Measurements from ENCODE around the gene CDH4.

CDH4 gene

DNA sequence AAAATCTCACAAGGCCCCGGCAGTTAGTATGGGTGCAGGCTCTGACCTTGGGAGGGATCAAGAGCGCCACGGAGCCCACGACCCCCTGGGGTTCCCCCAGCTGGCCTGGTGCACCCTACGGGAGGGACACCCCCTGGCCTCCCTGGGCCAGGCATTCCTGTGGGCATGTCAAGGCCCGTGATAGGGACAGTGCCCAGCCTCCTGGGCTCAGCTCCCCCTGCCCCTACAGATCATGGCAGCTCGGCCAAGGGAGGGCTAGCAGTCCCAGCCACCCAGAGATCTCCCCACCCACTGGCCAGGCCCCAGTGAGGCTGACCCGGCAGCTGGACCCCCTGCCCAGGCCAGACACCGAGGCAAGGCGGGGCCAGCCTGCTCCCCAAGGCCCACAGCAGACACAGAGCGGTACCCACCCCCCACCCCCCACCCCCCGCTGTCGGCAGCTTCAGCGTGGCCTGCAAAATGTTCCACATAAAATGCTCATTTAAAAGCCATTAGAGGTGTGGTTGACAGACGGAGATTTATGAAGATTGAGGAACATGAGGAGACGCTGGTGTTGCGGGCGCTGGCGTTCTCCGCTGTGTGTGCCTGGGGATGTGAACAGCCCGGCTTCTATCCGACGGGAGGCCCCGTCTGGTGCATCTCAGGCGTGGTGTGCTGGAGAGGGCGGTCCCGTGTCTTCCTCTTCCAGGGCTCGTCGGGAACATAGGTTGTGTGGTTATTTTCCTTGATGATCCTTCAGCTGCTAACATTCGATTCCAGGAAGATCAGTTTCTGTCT, 625.1 kb downstream of the CDH4 start:
- CTCF ChIA-PET: interaction anchor here (0.6 to 2.9 kb wide), 2 partner anchors 10 to 639 kb away, joined by 3 to 15 read pairs; no protein-coding TSS in a partner anchor
- H3K27ac ChIP-seq: no peak overlapping the region
- POLR2A ChIA-PET (ENCODE audit: low non-redundant PET): no interaction called here
- no peak for DNase-seq (ENCODE audit: low spot score)
- TF ChIP-seq, protein P1, sequence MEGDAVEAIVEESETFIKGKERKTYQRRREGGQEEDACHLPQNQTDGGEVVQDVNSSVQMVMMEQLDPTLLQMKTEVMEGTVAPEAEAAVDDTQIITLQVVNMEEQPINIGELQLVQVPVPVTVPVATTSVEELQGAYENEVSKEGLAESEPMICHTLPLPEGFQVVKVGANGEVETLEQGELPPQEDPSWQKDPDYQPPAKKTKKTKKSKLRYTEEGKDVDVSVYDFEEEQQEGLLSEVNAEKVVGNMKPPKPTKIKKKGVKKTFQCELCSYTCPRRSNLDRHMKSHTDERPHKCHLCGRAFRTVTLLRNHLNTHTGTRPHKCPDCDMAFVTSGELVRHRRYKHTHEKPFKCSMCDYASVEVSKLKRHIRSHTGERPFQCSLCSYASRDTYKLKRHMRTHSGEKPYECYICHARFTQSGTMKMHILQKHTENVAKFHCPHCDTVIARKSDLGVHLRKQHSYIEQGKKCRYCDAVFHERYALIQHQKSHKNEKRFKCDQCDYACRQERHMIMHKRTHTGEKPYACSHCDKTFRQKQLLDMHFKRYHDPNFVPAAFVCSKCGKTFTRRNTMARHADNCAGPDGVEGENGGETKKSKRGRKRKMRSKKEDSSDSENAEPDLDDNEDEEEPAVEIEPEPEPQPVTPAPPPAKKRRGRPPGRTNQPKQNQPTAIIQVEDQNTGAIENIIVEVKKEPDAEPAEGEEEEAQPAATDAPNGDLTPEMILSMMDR (conservative IDR thresholded peaks at IDR 0.05; ENCODE audit: low read depth): no peak

DNA sequence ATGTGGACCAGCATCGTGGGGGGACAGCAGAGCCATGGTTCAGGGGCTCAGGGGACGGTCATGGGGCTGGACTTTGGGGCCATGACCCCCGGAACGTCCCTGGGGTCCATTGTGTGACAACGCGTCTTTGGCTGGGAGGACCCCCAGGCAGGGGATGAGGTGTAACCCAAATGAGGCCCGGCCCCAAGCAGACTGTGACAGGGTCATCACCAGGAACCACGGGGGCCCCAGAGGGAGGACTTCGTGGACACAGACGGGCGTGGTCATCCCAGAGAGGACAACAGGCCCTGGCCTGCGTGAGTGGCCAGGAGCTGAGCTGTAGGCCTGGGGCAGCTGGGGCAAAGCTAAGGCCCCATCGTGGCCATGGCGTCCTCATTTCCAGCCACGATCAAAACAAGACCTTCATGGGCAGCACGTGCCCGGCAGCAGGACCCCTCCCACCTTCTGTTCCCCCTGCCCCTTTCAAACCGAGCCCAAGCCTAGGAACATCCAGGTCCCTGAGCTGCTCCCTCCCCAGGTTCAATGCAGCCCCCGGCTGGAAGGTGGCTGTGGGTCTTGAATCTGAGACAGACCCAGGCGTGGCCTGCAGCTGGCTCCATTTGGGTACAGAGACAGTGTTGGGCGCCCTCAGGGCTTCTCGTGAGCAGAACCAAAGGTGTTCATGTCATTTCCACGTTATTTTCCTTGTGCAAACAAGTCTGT, 625.9 kb downstream of the CDH4 start:
- no peak for DNase-seq (ENCODE audit: low spot score)
- CTCF ChIA-PET: interaction anchor here (1.3 to 2.9 kb wide), 2 partner anchors 9 to 18 kb away, joined by 4 to 15 read pairs; no protein-coding TSS in a partner anchor
- POLR2A ChIA-PET (ENCODE audit: low non-redundant PET): no interaction called here
- no peak overlapping the region for H3K27ac ChIP-seq
- TF ChIP-seq, protein P1 (conservative IDR thresholded peaks at IDR 0.05; ENCODE audit: low read depth): no peak

DNA sequence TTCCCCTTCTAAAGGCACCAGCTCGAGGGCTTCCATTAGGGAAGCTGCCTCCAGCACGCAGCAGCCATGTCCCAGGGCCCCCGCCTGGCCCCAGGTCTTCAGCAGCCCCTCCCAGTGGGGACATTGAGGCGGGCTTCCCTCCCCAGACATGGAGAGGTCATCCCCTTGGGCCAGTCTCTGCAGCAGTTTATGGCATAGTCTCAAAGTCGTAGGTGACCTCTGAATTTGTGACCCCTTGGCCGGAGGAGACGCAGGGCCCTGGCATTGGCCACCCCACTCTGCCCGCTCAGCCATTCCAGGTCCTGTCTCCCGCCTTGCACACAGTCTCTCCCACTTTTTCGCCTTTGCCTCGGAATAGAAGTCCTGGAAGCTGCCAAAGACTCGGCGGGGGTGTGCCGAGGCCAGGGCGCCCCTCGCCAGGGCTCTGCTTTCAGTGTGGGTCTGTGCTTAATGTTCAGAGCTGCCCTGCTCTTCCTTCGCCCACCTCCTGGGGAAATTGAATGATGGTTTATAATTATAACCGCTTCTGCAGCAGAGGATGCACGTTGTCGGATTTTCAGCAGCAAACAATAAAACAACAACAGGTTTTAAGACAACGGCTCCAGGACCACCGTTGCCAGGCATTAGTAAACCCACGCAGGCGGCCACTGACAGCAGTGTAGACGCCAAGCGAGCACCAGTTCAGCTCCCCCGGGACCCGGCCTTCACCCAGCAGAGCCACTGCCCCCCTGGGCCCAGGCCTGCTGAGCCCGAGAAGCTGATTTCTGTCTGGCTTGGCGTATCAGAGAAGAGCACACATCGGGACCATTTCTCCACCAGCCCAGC, 626.6 kb downstream of the CDH4 start:
- H3K27ac ChIP-seq: no peak overlapping the region
- DNase-seq (ENCODE audit: low spot score): no peak
- TF ChIP-seq, protein P1 (conservative IDR thresholded peaks at IDR 0.05; ENCODE audit: low read depth): no peak
- ChIA-PET POLR2A (ENCODE audit: low non-redundant PET) (no interaction called here), CTCF (interaction anchor here (0.7 to 2.9 kb wide), 3 partner anchors 8 to 17 kb away, joined by 3 to 15 read pairs (median 4); no protein-coding TSS in a partner anchor)

DNA sequence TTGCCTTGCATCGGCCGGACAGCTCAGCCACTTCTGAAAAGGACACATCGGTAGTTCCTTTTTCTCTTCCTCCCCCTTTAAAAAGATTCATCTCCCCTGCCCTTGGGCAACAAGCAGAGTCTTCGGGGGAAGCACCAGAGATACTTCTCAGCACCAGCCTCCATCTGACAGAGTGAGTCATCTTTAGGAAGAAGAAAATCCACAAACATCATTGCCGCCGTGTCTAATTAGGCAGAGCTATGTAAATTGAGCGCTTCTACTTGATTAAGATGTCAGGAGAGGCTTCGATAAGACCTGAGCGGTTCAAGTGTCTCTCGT, 627.2 kb downstream of the CDH4 start:
- POLR2A ChIA-PET (ENCODE audit: low non-redundant PET): no interaction called here
- no peak for DNase-seq (ENCODE audit: low spot score)
- H3K27ac ChIP-seq: no peak overlapping the region
- CTCF ChIA-PET: interaction anchor here (0.7 kb wide), 1 partner anchor 8 kb away, joined by 3 read pairs; no protein-coding TSS in a partner anchor
- TF ChIP-seq, protein P1 (conservative IDR thresholded peaks at IDR 0.05; ENCODE audit: low read depth): no peak

DNA sequence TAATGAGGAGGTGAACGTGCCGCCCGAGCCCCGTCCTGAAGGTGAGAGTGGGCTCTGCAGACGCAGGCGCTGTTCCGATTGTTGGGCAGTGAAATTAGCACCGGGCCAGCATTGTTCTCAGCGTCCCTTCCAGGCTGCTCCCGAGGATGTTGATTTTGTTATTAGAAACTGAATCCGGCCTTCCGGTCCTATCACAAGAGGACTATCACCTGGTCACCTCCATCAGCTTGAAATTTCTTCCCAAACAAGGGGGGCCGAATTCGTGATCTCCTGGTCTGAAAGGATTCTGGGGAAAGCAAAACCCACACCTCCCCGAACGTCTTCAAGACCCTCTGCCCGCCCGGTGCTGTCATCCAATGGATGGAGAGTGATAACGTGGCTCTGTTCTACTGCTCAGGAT, 627.6 kb downstream of the CDH4 start:
- DNase-seq (ENCODE audit: low spot score): no peak
- CTCF ChIA-PET: no interaction called here
- TF ChIP-seq, protein P1 (conservative IDR thresholded peaks at IDR 0.05; ENCODE audit: low read depth): no peak
- H3K27ac ChIP-seq: no peak overlapping the region
- POLR2A ChIA-PET (ENCODE audit: low non-redundant PET): no interaction called here

DNA sequence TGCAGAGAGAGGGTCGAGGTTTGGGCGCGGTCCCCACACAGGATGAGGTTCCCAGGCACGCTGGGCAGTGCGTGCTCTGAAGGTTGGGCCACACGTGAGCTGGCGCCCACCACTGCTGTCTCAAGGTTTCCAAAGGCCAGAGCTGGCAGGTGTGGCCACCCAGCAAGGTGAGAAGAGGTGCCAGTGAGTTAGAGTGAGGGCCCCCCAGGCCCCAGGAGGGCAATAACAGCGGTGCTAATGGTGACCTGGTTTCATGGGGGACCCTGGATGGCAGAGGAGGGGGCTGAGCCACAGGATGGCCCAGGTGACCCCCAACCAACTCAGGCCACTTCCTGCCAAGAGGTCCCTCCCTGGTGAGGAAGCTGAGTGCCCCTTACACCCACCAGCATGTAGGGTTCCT, 628.6 kb downstream of the CDH4 start:
- no peak overlapping the region for H3K27ac ChIP-seq
- TF ChIP-seq, protein P1 (conservative IDR thresholded peaks at IDR 0.05; ENCODE audit: low read depth): no peak
- ChIA-PET CTCF (interaction anchor here (0.6 to 1.0 kb wide), 4 partner anchors 58 to 1407 kb away, joined by 3 to 4 read pairs (median 3); no protein-coding TSS in a partner anchor), POLR2A (ENCODE audit: low non-redundant PET) (no interaction called here)
- DNase-seq (ENCODE audit: low spot score): no peak
